Activated naive CD4-positive, alpha-beta T cell treated with anti-CD3 and anti-CD28 coated beads, Interleukin-2, amount 50 U/mL, for 16 hours (primary cell): Measurements from ENCODE around the gene ECE1.
A peak's percentile ranks its signal among the peaks of the same experiment; 100 is the strongest.

Experiments
- DNase-seq: peaks from one replicate; pipeline ENCODE4 v3.0.0-alpha.2; 2020

ECE1 gene

DNA sequence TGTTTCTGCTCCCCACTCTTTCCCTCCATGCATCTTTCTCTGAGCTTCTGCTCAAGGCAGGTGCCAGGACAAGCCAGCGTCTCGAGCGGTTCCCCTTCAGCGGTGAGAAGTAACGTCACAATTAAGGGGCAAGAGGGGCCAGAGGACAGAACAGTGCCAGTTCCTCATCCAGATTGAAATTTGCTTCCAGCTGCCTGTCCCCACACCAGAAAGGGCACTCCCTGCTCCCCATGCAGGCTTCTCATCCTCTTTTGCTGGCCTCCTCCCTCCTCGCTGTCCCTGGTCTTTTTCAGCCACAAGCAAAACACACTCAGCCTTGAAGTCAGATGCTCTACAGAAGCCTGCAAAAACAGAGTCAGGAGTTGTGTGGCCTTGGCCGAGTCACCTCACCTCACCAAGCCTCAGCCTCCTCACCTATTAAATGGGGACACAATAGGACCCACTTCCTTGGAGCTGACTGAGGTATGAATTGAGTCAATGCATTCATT is 35.0 kb upstream of the ECE1 start:
- no peak for DNase-seq

DNA sequence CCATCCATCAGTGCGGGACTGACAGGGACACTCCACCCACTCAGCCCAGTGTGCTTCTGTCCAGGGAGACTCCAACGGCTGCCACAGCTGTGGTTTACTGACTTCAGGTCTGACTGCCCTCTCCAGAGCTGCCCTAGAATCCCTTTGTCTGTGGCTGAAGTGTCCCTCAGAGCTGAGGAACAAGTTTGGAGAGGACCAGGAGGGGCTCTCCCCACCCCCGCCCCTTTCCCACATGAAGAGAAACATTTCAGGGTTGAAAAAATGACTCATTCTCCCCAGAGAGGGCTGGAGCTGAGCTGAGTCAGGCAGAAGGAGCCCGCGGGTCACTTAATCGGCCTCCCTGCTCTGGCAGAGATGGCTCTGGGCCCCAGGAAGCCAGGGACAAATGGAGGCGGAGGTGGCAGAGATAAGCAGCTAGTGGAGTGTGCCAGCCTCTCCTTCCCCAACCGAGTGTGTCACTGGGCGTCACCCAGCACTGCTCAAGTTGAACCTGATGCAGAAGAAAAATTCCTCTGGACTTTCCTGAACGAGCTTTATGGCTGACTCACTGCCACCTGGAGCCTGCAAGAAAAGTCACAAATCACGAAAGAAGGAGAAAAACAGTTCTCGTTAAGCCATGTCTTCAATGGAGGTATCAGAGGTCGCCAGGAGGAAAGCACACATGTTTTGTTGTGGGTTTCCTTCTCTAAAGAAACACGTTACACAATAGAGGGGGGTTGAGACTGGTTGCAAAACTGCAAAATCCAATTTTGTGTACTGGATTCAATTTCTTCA is 34.3 kb upstream of the ECE1 start:
- DNase-seq, result peak; percentile 77

DNA sequence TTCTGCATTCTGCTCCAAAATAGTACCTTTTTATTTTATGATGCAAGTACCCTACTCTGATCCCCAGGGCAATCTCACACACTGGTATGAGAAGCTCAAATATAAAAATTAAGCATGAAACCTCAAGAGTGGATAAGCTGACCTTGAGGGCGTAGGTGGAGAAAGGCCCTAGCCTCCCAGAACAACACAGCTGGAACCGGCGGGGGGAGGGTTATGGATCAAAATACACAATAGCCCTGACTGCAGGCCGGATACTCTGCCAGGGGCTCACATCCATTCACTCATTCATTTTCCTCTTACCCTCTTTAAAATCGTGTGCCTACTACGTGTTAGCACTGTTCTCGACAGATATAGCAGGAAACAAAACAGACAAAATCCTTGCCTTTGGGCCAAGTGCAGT is 32.8 kb upstream of the ECE1 start:
- no peak for DNase-seq

- DNase-seq, result no peak
Measured at GRCh38 chr1:21322681-21323016, 32.4 kb upstream of the ECE1 start.

DNA sequence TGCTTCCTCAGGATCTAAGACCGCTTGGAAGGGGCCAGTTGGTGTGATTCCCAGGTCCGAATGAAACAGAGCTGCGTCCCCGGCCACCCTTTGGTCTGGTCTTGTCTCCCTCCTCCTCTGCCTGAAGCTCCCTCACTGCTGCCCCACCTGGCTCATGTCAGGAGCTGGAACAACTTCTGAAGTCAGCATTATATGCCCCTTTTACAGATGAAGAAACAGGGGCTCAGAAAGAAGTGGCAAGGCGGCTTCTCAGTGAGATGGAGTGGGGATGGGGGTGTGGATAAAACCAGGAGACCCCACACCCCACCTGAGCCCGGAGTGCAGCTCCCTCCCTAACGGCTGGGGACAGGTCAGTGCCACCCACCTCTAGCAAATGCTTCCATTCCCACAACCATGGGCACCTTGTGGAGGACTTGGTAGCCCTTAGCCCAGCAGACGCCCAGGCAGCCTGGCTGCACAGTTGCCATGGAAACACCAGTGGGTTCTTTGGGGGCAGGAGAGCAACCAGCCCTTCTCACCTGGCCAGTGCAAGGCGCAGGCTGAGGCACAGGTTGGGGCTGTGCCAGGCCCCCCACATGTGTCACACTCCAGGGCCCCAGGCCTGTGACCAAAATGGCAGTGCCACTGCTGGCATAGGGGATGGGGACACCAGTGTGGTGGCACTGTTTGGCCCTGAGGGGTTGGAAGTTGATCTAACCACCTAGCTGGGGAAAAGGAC is 31.9 kb upstream of the ECE1 start:
- DNase-seq, result no peak

- no peak for DNase-seq
Measured at GRCh38 chr1:21320410-21321108, 30.3 kb upstream of the ECE1 start.

GRCh38 chr1:21319447-21320407 is 29.5 kb upstream of the ECE1 start:
- DNase-seq, result no peak

- DNase-seq, result no peak
Measured at GRCh38 chr1:21318714-21319159, 28.5 kb upstream of the ECE1 start.

DNA sequence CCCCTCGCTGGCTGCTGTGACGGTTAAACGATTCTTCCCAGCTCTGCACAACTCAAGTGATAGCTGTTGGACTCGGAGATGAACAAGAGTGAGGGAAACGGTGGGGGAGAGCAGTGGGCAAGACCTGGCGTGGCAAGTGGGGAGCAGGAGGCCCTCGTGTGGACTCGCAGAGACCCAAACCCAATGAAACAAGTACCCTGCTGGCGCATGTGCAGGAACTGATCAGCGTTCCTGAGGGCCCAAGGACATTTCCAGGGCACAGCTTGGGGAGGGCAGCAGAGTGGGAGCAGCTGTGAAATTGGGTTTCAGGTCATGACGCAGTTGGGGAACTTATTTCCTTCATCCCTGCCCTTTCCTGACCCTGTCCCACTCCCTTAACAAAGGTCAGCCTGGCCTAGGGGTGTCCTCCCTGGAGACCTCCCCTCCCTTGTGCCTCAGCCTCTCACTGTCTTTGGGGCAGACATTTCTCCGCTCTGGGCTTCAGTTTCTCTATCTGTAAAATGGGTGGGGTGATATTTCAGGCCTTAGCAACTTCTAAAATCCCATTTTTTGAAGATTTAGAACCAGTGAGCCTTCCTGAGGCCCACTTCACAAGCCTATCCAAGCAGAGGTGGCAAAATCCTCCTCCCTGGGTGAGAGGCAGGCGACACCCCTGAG is 27.9 kb upstream of the ECE1 start:
- no peak for DNase-seq

DNA sequence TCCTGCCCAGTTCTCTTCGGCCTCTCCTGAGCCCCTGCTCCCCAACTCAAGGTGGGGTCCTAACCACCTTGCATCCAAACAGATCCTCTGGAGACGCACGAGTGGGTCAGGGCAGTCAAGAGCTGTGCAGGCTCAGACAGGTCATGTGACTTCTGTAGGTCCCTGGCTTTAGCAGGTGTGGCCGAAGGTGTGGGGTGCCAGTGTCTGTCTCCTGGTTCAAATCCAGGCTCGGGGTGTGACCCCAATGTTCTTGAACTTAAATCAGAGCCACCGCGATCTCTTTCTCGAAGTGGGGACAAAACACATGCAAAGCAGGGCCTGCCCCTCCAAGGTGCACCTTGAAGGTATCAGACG is 27.4 kb upstream of the ECE1 start:
- no peak for DNase-seq

GRCh38 chr1:21317035-21317689 is 26.9 kb upstream of the ECE1 start:
- no peak for DNase-seq

GRCh38 chr1:21314743-21315396 is 24.6 kb upstream of the ECE1 start:
- no peak for DNase-seq

- no peak for DNase-seq
Measured at GRCh38 chr1:21313886-21314721, 23.8 kb upstream of the ECE1 start.

- no peak for DNase-seq
Measured at GRCh38 chr1:21313203-21313885, 23.1 kb upstream of the ECE1 start.

DNA sequence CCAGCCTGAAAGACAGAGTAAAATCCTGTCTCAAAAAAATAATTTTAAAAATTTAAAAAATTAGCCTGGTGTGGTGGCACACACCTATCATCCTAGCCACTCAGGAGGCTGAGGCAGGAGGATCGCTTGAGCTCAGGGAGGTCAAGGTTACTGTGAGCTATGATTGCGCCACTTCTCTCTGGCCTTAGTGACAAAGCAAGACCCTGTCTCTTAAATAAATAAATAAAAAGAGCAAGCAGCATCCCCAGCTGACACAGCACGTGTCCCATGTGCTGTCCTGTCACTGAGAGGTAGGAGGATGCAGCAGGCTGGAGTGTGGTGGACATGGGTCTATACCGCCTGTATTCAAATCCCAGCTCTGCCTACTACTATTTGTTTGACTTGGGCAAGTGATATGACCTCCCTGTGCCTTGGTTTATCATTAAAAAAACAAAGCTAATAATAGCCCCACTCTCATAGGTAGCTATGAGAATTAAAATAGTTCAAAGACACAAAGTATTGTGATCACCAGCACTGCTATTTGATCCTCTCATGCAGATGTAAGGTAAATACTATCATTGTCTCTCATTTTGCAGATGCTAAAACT is 22.2 kb upstream of the ECE1 start:
- DNase-seq, result no peak

- no peak for DNase-seq
Measured at GRCh38 chr1:21311016-21311415, 20.8 kb upstream of the ECE1 start.

GRCh38 chr1:21308847-21309652 is 18.8 kb upstream of the ECE1 start:
- no peak for DNase-seq

DNA sequence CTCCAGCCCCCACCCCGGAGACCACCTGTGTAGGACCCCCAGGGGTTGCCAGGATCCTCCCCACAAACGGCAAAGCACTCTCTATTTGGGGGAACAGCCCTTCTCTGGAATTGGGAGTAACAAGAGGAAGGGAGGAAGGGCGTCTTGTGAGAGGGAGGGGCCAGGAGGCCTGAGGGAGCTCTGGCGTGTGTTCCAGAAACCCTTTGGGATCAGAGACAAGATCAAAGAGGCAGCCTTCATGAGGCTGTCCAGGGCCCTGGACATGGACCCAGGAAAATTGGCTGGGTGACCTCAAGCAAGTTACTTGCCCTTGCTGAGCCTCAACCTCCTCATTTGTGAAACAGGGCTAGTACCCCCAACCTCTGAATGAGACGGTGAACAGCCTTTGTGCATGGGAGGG is 18.1 kb upstream of the ECE1 start:
- DNase-seq, result no peak
